ENCODE measurements around the gene SCN1B. TPM values are rescaled to one million over a fixed set of nuclear protein-coding genes. Genes with fewer than 3 reads are reported as not detected.
"Not testable (repeated sequence)": the region's sequence is repeated elsewhere in the genome, so short reads cannot be mapped to it uniquely, and the experiment has no call there.

SCN1B gene
- total RNA-seq, 4 donors from 2014 or later, result 194 to 469 (median 289) TPM

DNA sequence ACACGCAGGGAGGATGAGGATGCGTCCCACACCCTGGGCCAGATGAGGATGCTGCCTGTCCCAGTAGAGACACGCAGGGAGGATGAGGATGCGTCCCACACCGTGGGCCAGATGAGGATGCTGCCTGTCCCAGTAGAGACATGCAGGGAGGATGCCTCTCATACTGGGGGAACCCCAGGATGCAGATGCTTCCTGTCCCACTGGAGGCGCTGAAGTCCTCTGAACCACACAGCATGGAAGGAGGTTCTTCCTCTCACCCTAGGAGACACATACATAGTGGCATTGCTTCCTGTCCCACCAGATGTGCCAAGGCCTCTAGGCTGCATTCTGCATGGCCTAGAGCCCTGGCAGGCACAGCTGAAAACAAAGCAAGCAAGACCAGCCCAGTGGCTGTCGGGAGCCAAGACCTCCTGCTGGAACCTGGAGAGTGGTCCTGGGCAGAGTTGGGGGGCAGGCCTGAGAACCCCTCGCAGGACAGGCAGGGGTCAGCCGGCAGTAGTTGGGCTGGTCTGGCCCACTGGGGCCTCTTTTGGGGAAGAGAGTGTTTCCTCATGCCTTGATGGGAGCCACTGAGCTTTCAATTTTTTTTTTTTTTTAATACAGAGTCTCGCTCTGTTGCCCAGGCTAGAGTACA lies 15.5 kb downstream of the SCN1B start:
- H3K36me3 ChIP-seq, result no peaks in the 10 kb centered on the region
- no peak for TF ChIP-seq POLR2A (IDR thresholded peaks at IDR 0.05)
- TF ChIP-seq, protein P1, sequence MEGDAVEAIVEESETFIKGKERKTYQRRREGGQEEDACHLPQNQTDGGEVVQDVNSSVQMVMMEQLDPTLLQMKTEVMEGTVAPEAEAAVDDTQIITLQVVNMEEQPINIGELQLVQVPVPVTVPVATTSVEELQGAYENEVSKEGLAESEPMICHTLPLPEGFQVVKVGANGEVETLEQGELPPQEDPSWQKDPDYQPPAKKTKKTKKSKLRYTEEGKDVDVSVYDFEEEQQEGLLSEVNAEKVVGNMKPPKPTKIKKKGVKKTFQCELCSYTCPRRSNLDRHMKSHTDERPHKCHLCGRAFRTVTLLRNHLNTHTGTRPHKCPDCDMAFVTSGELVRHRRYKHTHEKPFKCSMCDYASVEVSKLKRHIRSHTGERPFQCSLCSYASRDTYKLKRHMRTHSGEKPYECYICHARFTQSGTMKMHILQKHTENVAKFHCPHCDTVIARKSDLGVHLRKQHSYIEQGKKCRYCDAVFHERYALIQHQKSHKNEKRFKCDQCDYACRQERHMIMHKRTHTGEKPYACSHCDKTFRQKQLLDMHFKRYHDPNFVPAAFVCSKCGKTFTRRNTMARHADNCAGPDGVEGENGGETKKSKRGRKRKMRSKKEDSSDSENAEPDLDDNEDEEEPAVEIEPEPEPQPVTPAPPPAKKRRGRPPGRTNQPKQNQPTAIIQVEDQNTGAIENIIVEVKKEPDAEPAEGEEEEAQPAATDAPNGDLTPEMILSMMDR (IDR thresholded peaks at IDR 0.05 in 4 of 5, conservative IDR thresholded peaks at IDR 0.05 in 1 of 5), result peak in 3 of 5 experiments; percentile 29 to 46 (median 34)
- peaks cover 54 to 58% of the 10 kb centered on the region in 2 donors for H3K4me1 ChIP-seq
- H3K27me3 ChIP-seq, result no peaks in the 10 kb centered on the region
- no peaks in the 10 kb centered on the region for H3K9me3 ChIP-seq
- intact Hi-C loops (cut with DNase I; ENCODE audit: low total_unique reads) (loop anchor here (2.0 kb wide), 2 partner anchors 21 to 93 kb away; partner anchors contain the start of gene FXYD1), in situ Hi-C loops (cut with MboI; ENCODE audit: low sequenced_read_pairs in 4 of 4) (loop anchor here in 1 of 4 donors (10.0 kb wide), 1 partner anchor 49 kb away; no protein-coding TSS in a partner anchor)
- H3K4me3 ChIP-seq, result no peak overlapping the region
- DNase-seq (peak in 1 of 2 donors; percentile 65), ATAC-seq (no peak)
- H3K27ac ChIP-seq, result peak overlapping the region; percentile 97 to 98 (median 98)

DNA sequence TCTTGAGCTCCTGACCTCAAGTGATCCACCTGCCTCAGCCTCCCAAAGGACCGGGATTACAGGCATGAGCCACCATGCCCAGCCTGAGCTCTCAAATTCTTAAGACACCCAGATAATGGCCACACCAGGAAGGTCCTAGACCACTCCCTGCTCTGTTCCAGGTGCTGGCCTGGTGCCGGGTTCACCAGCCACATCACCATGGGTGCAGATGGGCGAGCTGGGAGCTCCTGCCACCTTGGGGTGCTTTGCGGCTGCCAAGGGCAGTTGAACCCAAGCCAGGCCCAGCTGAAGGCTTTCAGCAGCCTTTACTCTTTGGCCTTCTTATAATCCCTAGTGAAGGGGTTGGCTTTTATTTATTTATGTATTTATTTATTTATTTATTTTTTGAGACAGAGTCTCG lies 16.2 kb downstream of the SCN1B start:
- intact Hi-C loops (cut with DNase I; ENCODE audit: low total_unique reads) (no loop called here), in situ Hi-C loops (cut with MboI; ENCODE audit: low sequenced_read_pairs in 4 of 4) (loop anchor here in 1 of 4 donors (10.0 kb wide), 1 partner anchor 48 kb away; no protein-coding TSS in a partner anchor)
- no peaks in the 10 kb centered on the region for H3K27me3 ChIP-seq
- TF ChIP-seq POLR2A (IDR thresholded peaks at IDR 0.05), result no peak
- TF ChIP-seq, protein P1 (IDR thresholded peaks at IDR 0.05 in 4 of 5, conservative IDR thresholded peaks at IDR 0.05 in 1 of 5), result no peak
- DNase-seq, result peak in 1 of 2 donors; percentile 18
- no peaks in the 10 kb centered on the region for H3K36me3 ChIP-seq
- H3K9me3 ChIP-seq, result no peaks in the 10 kb centered on the region
- ATAC-seq, result no peak
- peak overlapping the region; percentile 97 to 98 (median 98) for H3K27ac ChIP-seq
- H3K4me3 ChIP-seq, result no peak overlapping the region
- H3K4me1 ChIP-seq, result peaks cover 49 to 54% of the 10 kb centered on the region in 2 donors

DNA sequence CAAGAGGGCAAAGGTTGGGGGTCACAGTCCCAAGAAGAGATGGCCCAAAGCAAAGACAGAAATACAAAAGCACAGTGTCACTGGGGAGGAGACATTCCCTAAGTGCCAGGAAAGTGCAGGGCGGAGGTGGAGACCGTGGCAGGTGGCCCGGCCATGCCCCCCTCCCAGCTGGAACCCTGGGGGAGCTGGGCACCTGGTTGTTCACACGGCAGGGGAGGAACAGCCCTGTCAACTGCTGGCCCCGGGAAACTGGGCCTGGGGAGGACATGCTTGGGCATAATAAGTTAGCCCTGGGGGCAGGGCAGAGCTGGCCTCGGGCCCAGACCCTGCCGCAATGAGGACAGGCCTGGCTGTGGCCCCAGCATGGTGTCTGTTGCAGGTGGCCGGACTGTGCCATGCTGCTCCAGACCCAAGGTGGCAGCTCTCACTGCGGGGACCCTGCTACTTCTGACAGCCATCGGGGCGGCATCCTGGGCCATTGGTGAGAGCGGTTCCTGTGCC lies 18.7 kb downstream of the SCN1B start:
- intact Hi-C loops (cut with DNase I; ENCODE audit: low total_unique reads) (no loop called here), in situ Hi-C loops (cut with MboI; ENCODE audit: low sequenced_read_pairs in 4 of 4) (loop anchor here in 1 of 4 donors (10.0 kb wide), 1 partner anchor 46 kb away; no protein-coding TSS in a partner anchor)
- Histone ChIP-seq H3K27ac (peak overlapping the region; percentile 97 to 98 (median 98)), H3K9me3 (no peaks in the 10 kb centered on the region), H3K36me3 (no peaks in the 10 kb centered on the region), H3K4me1 (peaks cover 52 to 53% of the 10 kb centered on the region in 2 donors), H3K27me3 (no peaks in the 10 kb centered on the region), H3K4me3 (peak overlapping the region in 3 of 4 donors; percentile 29 to 46 (median 34))
- DNase-seq (peak; percentile 83 to 96), ATAC-seq (peak; percentile 57 to 66)
- peak; percentile 21 to 57 for TF ChIP-seq POLR2A (IDR thresholded peaks at IDR 0.05)
- TF ChIP-seq, protein P1 (IDR thresholded peaks at IDR 0.05 in 4 of 5, conservative IDR thresholded peaks at IDR 0.05 in 1 of 5), result no peak

DNA sequence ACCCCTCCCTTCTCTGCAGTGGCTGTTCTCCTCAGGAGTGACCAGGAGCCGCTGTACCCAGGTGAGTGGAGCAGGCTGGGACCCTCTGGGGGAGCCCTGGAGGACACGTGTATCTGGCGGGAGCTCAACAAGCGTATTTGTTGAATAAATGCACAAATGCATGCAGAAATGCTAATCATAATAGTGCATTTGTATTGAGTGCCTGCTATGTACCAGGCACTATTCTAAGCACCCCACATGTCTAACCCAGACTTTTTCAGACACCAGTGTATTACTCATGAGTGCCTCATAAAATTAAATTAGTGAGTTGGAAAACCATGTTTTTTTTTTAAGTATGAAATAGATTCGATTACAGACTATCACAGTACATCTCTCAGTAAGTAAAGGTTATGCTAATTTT lies 19.2 kb downstream of the SCN1B start:
- Histone ChIP-seq H3K4me1 (peaks cover 49 to 53% of the 10 kb centered on the region in 2 donors), H3K9me3 (no peaks in the 10 kb centered on the region), H3K36me3 (no peaks in the 10 kb centered on the region), H3K27me3 (no peaks in the 10 kb centered on the region), H3K27ac (peak overlapping the region; percentile 97 to 98 (median 98)), H3K4me3 (peak overlapping the region in 3 of 4 donors; percentile 29 to 46 (median 34))
- intact Hi-C loops (cut with DNase I; ENCODE audit: low total_unique reads) (no loop called here), in situ Hi-C loops (cut with MboI; ENCODE audit: low sequenced_read_pairs in 4 of 4) (loop anchor here in 1 of 4 donors (10.0 kb wide), 1 partner anchor 45 kb away; no protein-coding TSS in a partner anchor)
- TF ChIP-seq, protein P1 (IDR thresholded peaks at IDR 0.05 in 4 of 5, conservative IDR thresholded peaks at IDR 0.05 in 1 of 5), result no peak
- no peak for TF ChIP-seq POLR2A (IDR thresholded peaks at IDR 0.05)
- ATAC-seq, result no peak
- no peak for DNase-seq

DNA sequence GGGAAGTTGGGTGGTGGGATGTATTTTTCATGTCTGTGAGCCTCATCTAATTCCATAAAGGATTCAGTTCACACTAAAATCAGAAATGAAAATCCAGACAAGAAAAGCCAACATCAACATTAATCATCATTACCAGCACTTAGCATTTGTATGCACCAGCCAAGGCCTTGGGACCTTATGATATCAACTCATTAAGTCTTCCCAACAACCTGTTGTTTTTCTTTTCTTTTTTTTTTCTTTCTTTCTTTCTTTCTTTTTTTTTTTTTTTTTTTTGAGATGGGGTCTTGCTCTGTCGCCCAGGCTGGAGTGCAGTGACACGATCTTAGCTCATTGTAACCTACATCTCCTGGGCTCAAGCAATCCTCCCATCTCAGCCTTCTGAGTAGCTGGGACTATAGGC lies 20.4 kb downstream of the SCN1B start:
- H3K27me3 ChIP-seq; ATAC-seq; DNase-seq; H3K4me3 ChIP-seq; in situ Hi-C loops (cut with MboI; ENCODE audit: low sequenced_read_pairs in 4 of 4); intact Hi-C loops (cut with DNase I; ENCODE audit: low total_unique reads); H3K36me3 ChIP-seq; H3K9me3 ChIP-seq: not testable (repeated sequence)
- peaks cover 49% of the 10 kb centered on the region in 2 donors for H3K4me1 ChIP-seq
- H3K27ac ChIP-seq, result peak overlapping the region; percentile 97 to 98 (median 98)

DNA sequence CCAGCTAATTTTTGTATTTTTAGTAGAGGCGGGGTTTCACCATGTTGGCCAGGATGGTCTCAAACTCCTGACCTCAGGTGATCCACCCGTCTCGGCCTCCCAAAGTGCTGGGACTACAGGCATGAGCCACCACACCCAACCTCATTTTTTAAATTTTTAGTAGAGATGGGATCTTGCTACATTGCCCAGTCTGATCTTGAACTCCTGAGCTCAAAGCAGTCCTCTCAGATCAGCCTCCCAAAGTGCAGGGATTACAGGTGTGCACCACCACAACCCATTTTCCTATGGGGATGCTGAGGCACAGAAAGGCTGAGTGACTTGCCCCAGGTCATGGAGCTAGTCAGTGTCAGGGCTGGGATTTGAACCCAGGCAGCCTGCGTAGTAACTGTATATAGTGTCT lies 21.0 kb downstream of the SCN1B start:
- ATAC-seq; H3K36me3 ChIP-seq; H3K4me3 ChIP-seq; DNase-seq; H3K9me3 ChIP-seq; intact Hi-C loops (cut with DNase I; ENCODE audit: low total_unique reads); H3K27me3 ChIP-seq; in situ Hi-C loops (cut with MboI; ENCODE audit: low sequenced_read_pairs in 4 of 4): not testable (repeated sequence)
- Histone ChIP-seq H3K4me1 (peaks cover 50 to 56% of the 10 kb centered on the region in 2 donors), H3K27ac (peak overlapping the region; percentile 97 to 98 (median 98))
